Measurements from ENCODE around the gene AGBL2.
"Not testable (repeated sequence)": the region's sequence is repeated elsewhere in the genome, so short reads cannot be mapped to it uniquely, and the experiment has no call there.

DNA sequence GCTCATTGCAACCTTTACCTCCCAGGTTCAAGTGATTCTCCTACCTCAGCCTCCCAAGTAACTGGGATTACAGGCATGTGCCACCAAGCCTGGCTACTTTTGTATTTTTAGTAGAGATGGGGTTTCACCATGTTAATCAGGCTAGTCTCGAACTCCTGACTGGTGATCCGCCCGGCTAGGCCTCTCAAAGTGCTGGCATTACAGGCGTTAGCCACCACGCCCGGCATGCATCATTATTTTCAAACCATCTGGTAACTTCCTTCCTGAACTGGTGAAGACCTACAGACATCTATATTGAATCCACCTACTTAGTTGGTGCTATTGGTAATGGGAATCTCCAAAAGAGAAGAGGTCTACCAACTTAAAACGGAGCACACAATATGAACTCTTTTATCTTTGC lies 22.6 kb upstream of the AGBL2 start:
- not testable (repeated sequence) for TF ChIP-seq POLR2AphosphoS5 (IDR thresholded peaks at IDR 0.05; ENCODE audit: control insufficient read depth, insufficient read depth, low read depth, low read length); MAFG (tag; conservative IDR thresholded peaks at IDR 0.05); MYC (IDR thresholded peaks at IDR 0.05; ENCODE audit: low read depth, low read length); MYC (CRISPR knock-in tag; IDR thresholded peaks at IDR 0.05; ENCODE audit: borderline replicate concordance, low read depth); TEAD2 (tag; IDR thresholded peaks at IDR 0.05); COPS2 (conservative IDR thresholded peaks at IDR 0.05)
- TF ChIP-seq, protein P1, sequence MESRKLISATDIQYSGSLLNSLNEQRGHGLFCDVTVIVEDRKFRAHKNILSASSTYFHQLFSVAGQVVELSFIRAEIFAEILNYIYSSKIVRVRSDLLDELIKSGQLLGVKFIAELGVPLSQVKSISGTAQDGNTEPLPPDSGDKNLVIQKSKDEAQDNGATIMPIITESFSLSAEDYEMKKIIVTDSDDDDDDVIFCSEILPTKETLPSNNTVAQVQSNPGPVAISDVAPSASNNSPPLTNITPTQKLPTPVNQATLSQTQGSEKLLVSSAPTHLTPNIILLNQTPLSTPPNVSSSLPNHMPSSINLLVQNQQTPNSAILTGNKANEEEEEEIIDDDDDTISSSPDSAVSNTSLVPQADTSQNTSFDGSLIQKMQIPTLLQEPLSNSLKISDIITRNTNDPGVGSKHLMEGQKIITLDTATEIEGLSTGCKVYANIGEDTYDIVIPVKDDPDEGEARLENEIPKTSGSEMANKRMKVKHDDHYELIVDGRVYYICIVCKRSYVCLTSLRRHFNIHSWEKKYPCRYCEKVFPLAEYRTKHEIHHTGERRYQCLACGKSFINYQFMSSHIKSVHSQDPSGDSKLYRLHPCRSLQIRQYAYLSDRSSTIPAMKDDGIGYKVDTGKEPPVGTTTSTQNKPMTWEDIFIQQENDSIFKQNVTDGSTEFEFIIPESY (CRISPR knock-in tag; IDR thresholded peaks at IDR 0.05), result not testable (repeated sequence)
- TF ChIP-seq, protein P2, sequence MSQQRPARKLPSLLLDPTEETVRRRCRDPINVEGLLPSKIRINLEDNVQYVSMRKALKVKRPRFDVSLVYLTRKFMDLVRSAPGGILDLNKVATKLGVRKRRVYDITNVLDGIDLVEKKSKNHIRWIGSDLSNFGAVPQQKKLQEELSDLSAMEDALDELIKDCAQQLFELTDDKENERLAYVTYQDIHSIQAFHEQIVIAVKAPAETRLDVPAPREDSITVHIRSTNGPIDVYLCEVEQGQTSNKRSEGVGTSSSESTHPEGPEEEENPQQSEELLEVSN (IDR thresholded peaks at IDR 0.05; ENCODE audit: borderline replicate concordance in 1 of 2, extremely low read depth in 1 of 2, insufficient read depth in 1 of 2, insufficient read length in 1 of 2, low read depth in 1 of 2, low read length in 1 of 2, poor library complexity in 1 of 2, severe bottlenecking in 1 of 2), result not testable (repeated sequence)
- TF ChIP-seq, protein P3, sequence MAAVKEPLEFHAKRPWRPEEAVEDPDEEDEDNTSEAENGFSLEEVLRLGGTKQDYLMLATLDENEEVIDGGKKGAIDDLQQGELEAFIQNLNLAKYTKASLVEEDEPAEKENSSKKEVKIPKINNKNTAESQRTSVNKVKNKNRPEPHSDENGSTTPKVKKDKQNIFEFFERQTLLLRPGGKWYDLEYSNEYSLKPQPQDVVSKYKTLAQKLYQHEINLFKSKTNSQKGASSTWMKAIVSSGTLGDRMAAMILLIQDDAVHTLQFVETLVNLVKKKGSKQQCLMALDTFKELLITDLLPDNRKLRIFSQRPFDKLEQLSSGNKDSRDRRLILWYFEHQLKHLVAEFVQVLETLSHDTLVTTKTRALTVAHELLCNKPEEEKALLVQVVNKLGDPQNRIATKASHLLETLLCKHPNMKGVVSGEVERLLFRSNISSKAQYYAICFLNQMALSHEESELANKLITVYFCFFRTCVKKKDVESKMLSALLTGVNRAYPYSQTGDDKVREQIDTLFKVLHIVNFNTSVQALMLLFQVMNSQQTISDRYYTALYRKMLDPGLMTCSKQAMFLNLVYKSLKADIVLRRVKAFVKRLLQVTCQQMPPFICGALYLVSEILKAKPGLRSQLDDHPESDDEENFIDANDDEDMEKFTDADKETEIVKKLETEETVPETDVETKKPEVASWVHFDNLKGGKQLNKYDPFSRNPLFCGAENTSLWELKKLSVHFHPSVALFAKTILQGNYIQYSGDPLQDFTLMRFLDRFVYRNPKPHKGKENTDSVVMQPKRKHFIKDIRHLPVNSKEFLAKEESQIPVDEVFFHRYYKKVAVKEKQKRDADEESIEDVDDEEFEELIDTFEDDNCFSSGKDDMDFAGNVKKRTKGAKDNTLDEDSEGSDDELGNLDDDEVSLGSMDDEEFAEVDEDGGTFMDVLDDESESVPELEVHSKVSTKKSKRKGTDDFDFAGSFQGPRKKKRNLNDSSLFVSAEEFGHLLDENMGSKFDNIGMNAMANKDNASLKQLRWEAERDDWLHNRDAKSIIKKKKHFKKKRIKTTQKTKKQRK (IDR thresholded peaks at IDR 0.05; ENCODE audit: borderline replicate concordance, low read depth, low read length), result not testable (repeated sequence)
- TF ChIP-seq, protein P4, sequence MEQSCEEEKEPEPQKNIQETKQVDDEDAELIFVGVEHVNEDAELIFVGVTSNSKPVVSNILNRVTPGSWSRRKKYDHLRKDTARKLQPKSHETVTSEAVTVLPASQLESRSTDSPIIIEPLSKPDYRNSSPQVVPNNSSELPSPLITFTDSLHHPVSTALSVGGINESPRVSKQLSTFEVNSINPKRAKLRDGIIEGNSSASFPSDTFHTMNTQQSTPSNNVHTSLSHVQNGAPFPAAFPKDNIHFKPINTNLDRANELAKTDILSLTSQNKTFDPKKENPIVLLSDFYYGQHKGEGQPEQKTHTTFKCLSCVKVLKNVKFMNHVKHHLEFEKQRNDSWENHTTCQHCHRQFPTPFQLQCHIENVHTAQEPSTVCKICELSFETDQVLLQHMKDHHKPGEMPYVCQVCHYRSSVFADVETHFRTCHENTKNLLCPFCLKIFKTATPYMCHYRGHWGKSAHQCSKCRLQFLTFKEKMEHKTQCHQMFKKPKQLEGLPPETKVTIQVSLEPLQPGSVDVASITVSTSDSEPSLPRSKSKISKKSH (CRISPR knock-in tag; IDR thresholded peaks at IDR 0.05), result not testable (repeated sequence)
- TF ChIP-seq, protein P5, sequence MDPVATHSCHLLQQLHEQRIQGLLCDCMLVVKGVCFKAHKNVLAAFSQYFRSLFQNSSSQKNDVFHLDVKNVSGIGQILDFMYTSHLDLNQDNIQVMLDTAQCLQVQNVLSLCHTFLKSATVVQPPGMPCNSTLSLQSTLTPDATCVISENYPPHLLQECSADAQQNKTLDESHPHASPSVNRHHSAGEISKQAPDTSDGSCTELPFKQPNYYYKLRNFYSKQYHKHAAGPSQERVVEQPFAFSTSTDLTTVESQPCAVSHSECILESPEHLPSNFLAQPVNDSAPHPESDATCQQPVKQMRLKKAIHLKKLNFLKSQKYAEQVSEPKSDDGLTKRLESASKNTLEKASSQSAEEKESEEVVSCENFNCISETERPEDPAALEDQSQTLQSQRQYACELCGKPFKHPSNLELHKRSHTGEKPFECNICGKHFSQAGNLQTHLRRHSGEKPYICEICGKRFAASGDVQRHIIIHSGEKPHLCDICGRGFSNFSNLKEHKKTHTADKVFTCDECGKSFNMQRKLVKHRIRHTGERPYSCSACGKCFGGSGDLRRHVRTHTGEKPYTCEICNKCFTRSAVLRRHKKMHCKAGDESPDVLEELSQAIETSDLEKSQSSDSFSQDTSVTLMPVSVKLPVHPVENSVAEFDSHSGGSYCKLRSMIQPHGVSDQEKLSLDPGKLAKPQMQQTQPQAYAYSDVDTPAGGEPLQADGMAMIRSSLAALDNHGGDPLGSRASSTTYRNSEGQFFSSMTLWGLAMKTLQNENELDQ (CRISPR knock-in tag; IDR thresholded peaks at IDR 0.05; ENCODE audit: borderline replicate concordance), result not testable (repeated sequence)
- TF ChIP-seq, protein P6, sequence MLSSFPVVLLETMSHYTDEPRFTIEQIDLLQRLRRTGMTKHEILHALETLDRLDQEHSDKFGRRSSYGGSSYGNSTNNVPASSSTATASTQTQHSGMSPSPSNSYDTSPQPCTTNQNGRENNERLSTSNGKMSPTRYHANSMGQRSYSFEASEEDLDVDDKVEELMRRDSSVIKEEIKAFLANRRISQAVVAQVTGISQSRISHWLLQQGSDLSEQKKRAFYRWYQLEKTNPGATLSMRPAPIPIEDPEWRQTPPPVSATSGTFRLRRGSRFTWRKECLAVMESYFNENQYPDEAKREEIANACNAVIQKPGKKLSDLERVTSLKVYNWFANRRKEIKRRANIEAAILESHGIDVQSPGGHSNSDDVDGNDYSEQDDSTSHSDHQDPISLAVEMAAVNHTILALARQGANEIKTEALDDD (IDR thresholded peaks at IDR 0.05), result not testable (repeated sequence)

Data from K562 (cell line).